H1 (cell line): ENCODE measurements around the gene RHOBTB1. TPM values are rescaled to one million over a fixed set of nuclear protein-coding genes. Genes with fewer than 3 reads are reported as not detected.

ENCODE experiments used
- CTCF ChIA-PET: fragments of 300-600 bp; sonication (Branson Sonifier 250); formaldehyde crosslinking; loops from one replicate; lab custom pipeline; 2021; ENCODE audit not compliant: partially characterized antibody; lab: Charles Lee
- POLR2A ChIA-PET: fragments of 300-600 bp; sonication (Branson Sonifier 250); formaldehyde crosslinking; loops from one replicate; lab custom pipeline; 2021; ENCODE audit warnings: inconsistent platforms; ENCODE audit not compliant: partially characterized antibody; lab: Charles Lee
- DNase-seq, 2 experiments: peaks; one replicate each; pipeline versions ENCODE4 v3.0.0 to v3.0.0-alpha.2; 2010 to 2022; ENCODE audit warnings: low spot score in 2 of 2, low read depth in 1 of 2, mixed read lengths in 1 of 2
- FAIRE-seq: peaks from 2 replicates; lab custom pipeline; 2011; peaks lifted over from hg19 to GRCh38; lab: Jason Lieb, UNC
- H2AFZ ChIP-seq: 2 replicates; pipeline ENCODE4 v1.8.1; 2012; ENCODE audit warnings: low read length, inconsistent platforms
- H2AK5ac ChIP-seq: 2 replicates; pipeline ENCODE4 v1.6.1; 2013; ENCODE audit warnings: low read depth, low read length
- H2BK120ac ChIP-seq: replicated peaks from 2 replicates; pipeline ENCODE3; 2013; ENCODE audit warnings: low read depth, low read length, inconsistent platforms
- H2BK12ac ChIP-seq: 2 replicates; pipeline ENCODE4 v1.6.1; 2013; ENCODE audit warnings: low read depth, low read length
- H2BK15ac ChIP-seq: 2 replicates; pipeline ENCODE4 v1.6.1; 2013; ENCODE audit warnings: low read length
- H2BK20ac ChIP-seq: 2 replicates; pipeline ENCODE4 v1.6.1; 2013; ENCODE audit warnings: low read length
- H2BK5ac ChIP-seq: 2 replicates; pipeline ENCODE4 v1.6.1; 2013; ENCODE audit warnings: low read depth, low read length
- H3K14ac ChIP-seq: 2 replicates; pipeline ENCODE4 v1.6.1; 2013; ENCODE audit warnings: inconsistent platforms; ENCODE audit not compliant: insufficient read length
- H3K18ac ChIP-seq: 2 replicates; pipeline ENCODE4 v1.6.1; 2013; ENCODE audit warnings: low read length; ENCODE audit errors: extremely low read depth
- H3K23ac ChIP-seq: 2 replicates; pipeline ENCODE4 v1.6.1; 2013; ENCODE audit warnings: inconsistent platforms; ENCODE audit not compliant: insufficient read length
- H3K23me2 ChIP-seq: 2 replicates; pipeline ENCODE4 v1.6.1; 2013; ENCODE audit warnings: low read depth, low read length
- H3K27ac ChIP-seq: 2 replicates; pipeline ENCODE4 v1.6.1; 2011; ENCODE audit warnings: low read depth, low read length, inconsistent platforms
- H3K27me3 ChIP-seq, 4 experiments: replicated peaks in 1 of 4; 1 replicate in 1 of 4; 2 replicates in 3 of 4; pipeline versions ENCODE4 v1.6.1 to v1.8.1; 2011 to 2013; ENCODE audit warnings: low read length in 3 of 4, mild to moderate bottlenecking in 3 of 4, inconsistent platforms in 2 of 4, mixed read lengths in 2 of 4, moderate library complexity in 1 of 4; ENCODE audit not compliant: control insufficient read depth in 3 of 4, insufficient read depth in 3 of 4; ENCODE audit errors: extremely low read depth in 1 of 4
- H3K36me3 ChIP-seq, 4 experiments: 2 replicates each; pipeline versions ENCODE4 v1.6.1 to v1.8.1; 2011 to 2013; ENCODE audit warnings: mild to moderate bottlenecking in 4 of 4, low read length in 3 of 4, moderate library complexity in 2 of 4, control low read depth in 1 of 4, inconsistent platforms in 1 of 4; ENCODE audit not compliant: insufficient read depth in 4 of 4, control insufficient read depth in 2 of 4
- H3K4ac ChIP-seq: replicated peaks from 2 replicates; pipeline ENCODE3; 2013; ENCODE audit warnings: low read length, low read depth, mixed read lengths, inconsistent platforms; ENCODE audit not compliant: insufficient read length
- H3K4me1 ChIP-seq, 4 experiments: replicated peaks in 1 of 4; 1 replicate in 1 of 4; 2 replicates in 3 of 4; pipeline versions ENCODE4 v1.6.1 to v1.8.1; 2011 to 2013; ENCODE audit warnings: low read length in 3 of 4, inconsistent platforms in 2 of 4, mixed read lengths in 1 of 4; ENCODE audit not compliant: insufficient read depth in 4 of 4, control insufficient read depth in 3 of 4
- H3K4me2 ChIP-seq, 2 experiments: 2 replicates each; pipeline versions ENCODE4 v1.6.1 to v1.8.1; 2011 to 2013; ENCODE audit warnings: low read depth in 2 of 2, low read length in 2 of 2, control low read depth in 1 of 2, inconsistent platforms in 1 of 2, mild to moderate bottlenecking in 1 of 2; ENCODE audit not compliant: insufficient read depth in 1 of 2
- H3K4me3 ChIP-seq, 4 experiments: fragments of 200-600, 300-600 bp in 1 of 4; sonication (generic), shearing (Covaris generic), sonication (Bioruptor Twin) in 1 of 4; 2 replicates each; pipeline versions ENCODE4 v1.5.1 to v1.8.1; 2011 to 2016; ENCODE audit warnings: low read length in 4 of 4, low read depth in 3 of 4, control low read depth in 2 of 4, inconsistent platforms in 2 of 4, mild to moderate bottlenecking in 2 of 4, mixed read lengths in 1 of 4, moderate library complexity in 1 of 4; ENCODE audit not compliant: insufficient read depth in 2 of 4; ENCODE audit errors: extremely low read depth in 1 of 4
- H3K56ac ChIP-seq: replicated peaks from 2 replicates; pipeline ENCODE3; 2013; ENCODE audit warnings: low read depth, mild to moderate bottlenecking, mixed read lengths, low read length, inconsistent platforms; ENCODE audit not compliant: insufficient read length
- H3K79me1 ChIP-seq: 2 replicates; pipeline ENCODE4 v1.6.1; 2013; ENCODE audit warnings: low read depth, low read length, control low read depth
- H3K79me2 ChIP-seq, 2 experiments: 2 replicates each; pipeline versions ENCODE4 v1.6.1 to v1.8.1; 2012 to 2013; ENCODE audit warnings: low read length in 2 of 2, mild to moderate bottlenecking in 2 of 2, inconsistent platforms in 1 of 2; ENCODE audit not compliant: insufficient read depth in 2 of 2, control insufficient read depth in 1 of 2
- H3K9ac ChIP-seq, 4 experiments: replicated peaks in 1 of 4; 1 replicate in 1 of 4; 2 replicates in 3 of 4; pipeline versions ENCODE4 v1.6.1 to v1.8.1; 2011 to 2013; ENCODE audit warnings: low read depth in 3 of 4, low read length in 3 of 4, control low read depth in 2 of 4, mild to moderate bottlenecking in 2 of 4, moderate library complexity in 2 of 4, inconsistent platforms in 1 of 4; ENCODE audit errors: extremely low read depth in 1 of 4
- H3K9me3 ChIP-seq, 2 experiments: 2 replicates each; pipeline versions ENCODE4 v1.6.1 to v1.8.1; 2012 to 2013; ENCODE audit warnings: mild to moderate bottlenecking in 2 of 2, moderate library complexity in 2 of 2, control low read depth in 1 of 2, inconsistent platforms in 1 of 2, low read depth in 1 of 2, low read length in 1 of 2, mixed read lengths in 1 of 2; ENCODE audit not compliant: insufficient read depth in 2 of 2
- H4K20me1 ChIP-seq, 2 experiments: replicated peaks in 1 of 2; 2 replicates each; pipeline versions ENCODE3 to v1.8.1; 2011 to 2013; ENCODE audit warnings: inconsistent platforms in 2 of 2, low read length in 2 of 2, mild to moderate bottlenecking in 1 of 2; ENCODE audit not compliant: insufficient read depth in 2 of 2, control insufficient read depth in 1 of 2
- H4K5ac ChIP-seq: 2 replicates; pipeline ENCODE4 v1.6.1; 2013; ENCODE audit warnings: low read length, low read depth, mixed read lengths, inconsistent platforms; ENCODE audit not compliant: insufficient read length
- H4K8ac ChIP-seq: 2 replicates; pipeline ENCODE4 v1.8.0; 2013; ENCODE audit warnings: mild to moderate bottlenecking, moderate library complexity, low read length, inconsistent platforms; ENCODE audit not compliant: insufficient read depth; ENCODE audit errors: extremely low read depth
- H4K91ac ChIP-seq: replicated peaks from 2 replicates; pipeline ENCODE3; 2013; ENCODE audit warnings: low read length, mixed read lengths, inconsistent platforms; ENCODE audit not compliant: insufficient read length
- CEBPB ChIP-seq: IDR thresholded peaks from 2 replicates; pipeline ENCODE4 v1.6.1; 2012; ENCODE audit warnings: low read depth, low read length
- CHD1 ChIP-seq: IDR thresholded peaks from 2 replicates; pipeline ENCODE4 v1.6.1; 2012; ENCODE audit warnings: low read depth, low read length, improper control_type of control experiment
- EP300 ChIP-seq, 2 experiments: IDR thresholded peaks; 1 replicate in 1 of 2; 2 replicates in 1 of 2; pipeline ENCODE4 v1.6.1; 2011 to 2012; ENCODE audit warnings: low read depth in 2 of 2, low read length in 2 of 2, mild to moderate bottlenecking in 2 of 2, borderline replicate concordance in 1 of 2, inconsistent platforms in 1 of 2, moderate library complexity in 1 of 2
- HDAC6 ChIP-seq: IDR thresholded peaks from one replicate; pipeline ENCODE4 v1.7.1; 2012; ENCODE audit warnings: low read depth, mild to moderate bottlenecking, inconsistent platforms, low read length, moderate library complexity
- RFX5 ChIP-seq: IDR thresholded peaks from 2 replicates; pipeline ENCODE4 v1.6.1; 2011; ENCODE audit warnings: low read depth, low read length, improper control_type of control experiment, borderline replicate concordance
- RNF2 ChIP-seq: fragments of 200-900, 300-1000 bp; sonication (generic); IDR thresholded peaks from 2 replicates; pipeline ENCODE4 v1.7.1; 2016; ENCODE audit warnings: borderline replicate concordance, low read depth, mild to moderate bottlenecking, antibody characterized with exemption, low read length; ENCODE audit not compliant: poor library complexity, severe bottlenecking; ENCODE audit errors: missing control alignments
- SRF ChIP-seq: IDR thresholded peaks from 2 replicates; pipeline ENCODE4 v1.6.1; 2011; ENCODE audit warnings: mild to moderate bottlenecking, low read depth, low read length, moderate library complexity
- SUZ12 ChIP-seq: fragments of 200-600 bp; sonication (generic); IDR thresholded peaks from 2 replicates; pipeline ENCODE4 v1.6.1; 2012; ENCODE audit warnings: mild to moderate bottlenecking, inconsistent platforms, low read length, moderate library complexity, mixed read lengths
- ZNF274 ChIP-seq: IDR thresholded peaks from 2 replicates; pipeline ENCODE4 v1.7.0; 2012; ENCODE audit warnings: low read length, borderline replicate concordance; ENCODE audit errors: extremely low read depth
- WGBS, 2 experiments: shearing (Covaris generic) in 1 of 2; methylation state at CpG; one replicate each; pipeline versions ENCODE4 v1.1.6 to v1.1.7; 2013 to 2015; ENCODE audit warnings: low lambda C conversion rate in 2 of 2, mixed read lengths in 2 of 2, inconsistent platforms in 1 of 2, low coverage in 1 of 2, missing lambda C conversion rate in 1 of 2; ENCODE audit not compliant: insufficient replicate concordance in 2 of 2, insufficient coverage in 1 of 2, insufficient read length in 1 of 2; ENCODE audit errors: extremely low coverage in 1 of 2, missing lambda C conversion rate in 1 of 2; 5-methylcytosine and 5-hydroxymethylcytosine counted together
- polyA plus RNA-seq, 7 experiments: library from polyadenylated mRNA; depleted of rRNA in 3 of 7; stranded (reverse) in 5 of 7; unstranded in 2 of 7; fragments of >200 nt in 5 of 7; fragments of 200-250 nt in 2 of 7; gene quantifications; 1 replicate in 5 of 7; 2 replicates in 1 of 7; 4 replicates in 1 of 7; pipeline versions ENCODE4 v1.2.1 to v1.2.3, GENCODE V29; 2011 to 2013; ENCODE audit warnings: missing spikeins in 2 of 7, mixed read lengths in 2 of 7
- total RNA-seq: library from RNA; stranded (reverse); fragmentation: NEBNext Ultra II Directional; extraction: Animal tissue kit (Norgen Biotek cat#: 25700); gene quantifications from 2 replicates; pipeline ENCODE4 v1.2.1, GENCODE V29; 2021
- TF ChIP-seq, protein P1 (sequence below): IDR thresholded peaks from 2 replicates; pipeline ENCODE4 v1.6.1; 2011; ENCODE audit warnings: low read length, improper control_type of control experiment
- TF ChIP-seq, protein P2 (sequence below): IDR thresholded peaks from 2 replicates; pipeline ENCODE4 v1.6.1; 2012; ENCODE audit warnings: low read length, inconsistent platforms

RHOBTB1 gene
- total and polyA plus RNA-seq, 2 of the 8 experiments (the other 6 are each of a cell fraction or from before 2014, with no cell fraction given), result 6.1 to 7.4 TPM

DNA sequence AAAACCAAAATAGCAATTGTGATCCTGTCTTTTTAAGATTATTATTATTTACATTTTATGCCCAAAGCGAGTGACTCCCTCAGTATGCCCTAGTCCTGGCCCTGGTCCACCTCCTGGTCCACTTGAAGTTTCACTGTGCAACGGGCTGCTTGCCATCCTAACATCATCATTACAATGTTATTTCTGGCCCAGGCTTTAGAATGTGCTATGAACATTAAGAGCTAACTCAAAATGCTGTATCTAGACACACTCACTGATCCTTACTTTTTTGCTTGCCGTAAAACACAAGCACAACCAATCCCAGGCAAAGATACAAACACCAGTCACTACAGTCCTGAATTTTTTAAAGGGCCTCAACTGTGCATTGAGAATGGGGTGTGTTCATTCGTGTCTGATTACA, 38.4 kb downstream of the RHOBTB1 start:
- no peak overlapping the region for H3K14ac ChIP-seq
- no peak overlapping the region for H2BK5ac ChIP-seq
- H4K91ac ChIP-seq, result no peak overlapping the region
- H3K4me1 ChIP-seq, result no peaks in the 10 kb centered on the region
- ChIA-PET CTCF (interaction anchor here (0.9 to 2.6 kb wide), 3 partner anchors 10 to 56 kb away, joined by 3 to 9 read pairs (median 4); no protein-coding TSS in a partner anchor), POLR2A (no interaction called here)
- no peaks in the 10 kb centered on the region for H3K79me2 ChIP-seq
- no peaks in the 10 kb centered on the region; a peak in 3 of 8 replicates for H3K36me3 ChIP-seq
- no peak overlapping the region for H3K4me2 ChIP-seq
- no peak overlapping the region for H3K56ac ChIP-seq
- no peak overlapping the region for H4K5ac ChIP-seq
- H4K20me1 ChIP-seq, result no peaks in the 10 kb centered on the region
- no peak for FAIRE-seq
- peaks cover 0 to 5% of the 10 kb centered on the region in 2 experiments; a peak in 2 of 4 replicates for H3K9me3 ChIP-seq
- TF ChIP-seq CEBPB, result no peak
- TF ChIP-seq RNF2, result no peak
- no peak for TF ChIP-seq HDAC6
- no peak for TF ChIP-seq ZNF274
- TF ChIP-seq EP300 (IDR thresholded peaks at IDR 0.05; ENCODE audit: borderline replicate concordance in 1 of 2, low read depth in 2 of 2, low read length in 2 of 2), result no peak
- TF ChIP-seq RFX5, result no peak
- TF ChIP-seq CHD1, result no peak
- TF ChIP-seq SUZ12, result no peak
- TF ChIP-seq, protein P1, sequence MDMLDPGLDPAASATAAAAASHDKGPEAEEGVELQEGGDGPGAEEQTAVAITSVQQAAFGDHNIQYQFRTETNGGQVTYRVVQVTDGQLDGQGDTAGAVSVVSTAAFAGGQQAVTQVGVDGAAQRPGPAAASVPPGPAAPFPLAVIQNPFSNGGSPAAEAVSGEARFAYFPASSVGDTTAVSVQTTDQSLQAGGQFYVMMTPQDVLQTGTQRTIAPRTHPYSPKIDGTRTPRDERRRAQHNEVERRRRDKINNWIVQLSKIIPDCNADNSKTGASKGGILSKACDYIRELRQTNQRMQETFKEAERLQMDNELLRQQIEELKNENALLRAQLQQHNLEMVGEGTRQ, result no peak
- TF ChIP-seq, protein P2, sequence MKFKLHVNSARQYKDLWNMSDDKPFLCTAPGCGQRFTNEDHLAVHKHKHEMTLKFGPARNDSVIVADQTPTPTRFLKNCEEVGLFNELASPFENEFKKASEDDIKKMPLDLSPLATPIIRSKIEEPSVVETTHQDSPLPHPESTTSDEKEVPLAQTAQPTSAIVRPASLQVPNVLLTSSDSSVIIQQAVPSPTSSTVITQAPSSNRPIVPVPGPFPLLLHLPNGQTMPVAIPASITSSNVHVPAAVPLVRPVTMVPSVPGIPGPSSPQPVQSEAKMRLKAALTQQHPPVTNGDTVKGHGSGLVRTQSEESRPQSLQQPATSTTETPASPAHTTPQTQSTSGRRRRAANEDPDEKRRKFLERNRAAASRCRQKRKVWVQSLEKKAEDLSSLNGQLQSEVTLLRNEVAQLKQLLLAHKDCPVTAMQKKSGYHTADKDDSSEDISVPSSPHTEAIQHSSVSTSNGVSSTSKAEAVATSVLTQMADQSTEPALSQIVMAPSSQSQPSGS, result no peak
- TF ChIP-seq SRF, result no peak
- H3K79me1 ChIP-seq, result no peaks in the 10 kb centered on the region
- no peak overlapping the region for H3K9ac ChIP-seq
- H2BK20ac ChIP-seq, result no peak overlapping the region
- H2AK5ac ChIP-seq, result no peak overlapping the region
- 94% methylated on average over 4 of the region's 4 CpGs; no CpG with 5 or more reads in 1 of the 2 experiments for WGBS, 2 experiments
- no peak overlapping the region for H3K23ac ChIP-seq
- no peaks in the 10 kb centered on the region for H3K27me3 ChIP-seq
- H4K8ac ChIP-seq, result no peak overlapping the region
- no peak overlapping the region for H2AFZ ChIP-seq
- no peak overlapping the region for H2BK120ac ChIP-seq
- H2BK15ac ChIP-seq, result no peak overlapping the region
- DNase-seq, result no peak
- H3K4me3 ChIP-seq, result no peak overlapping the region
- H3K18ac ChIP-seq, result no peak overlapping the region
- no peaks in the 10 kb centered on the region for H3K23me2 ChIP-seq
- H3K27ac ChIP-seq, result no peak overlapping the region
- no peak overlapping the region for H3K4ac ChIP-seq
- no peak overlapping the region for H2BK12ac ChIP-seq
